ENCODE measurements around the gene CPLANE2. TPM values are rescaled to one million over a fixed set of nuclear protein-coding genes. Genes with fewer than 3 reads are reported as not detected.

The CPLANE2 gene
- total and polyA plus RNA-seq, 7 donors: 2.5 to 7.4 (median 3.7) TPM

- Histone ChIP-seq H3K27me3 (no peaks in the 10 kb centered on the region), H3K9me3 (no peaks in the 10 kb centered on the region), H3K4me3 (no peak overlapping the region), H3K36me3 (no peaks in the 10 kb centered on the region), H3K4me1 (peaks cover 0 to 5% (median 0%) of the 10 kb centered on the region in 4 donors), H3K27ac (no peak overlapping the region)
- intact Hi-C loops (cut with DNase I): no loop called here
- 68 to 88% methylated on average over 6 of the region's 6 CpGs for WGBS, 2 donors
- DNase-seq: no peak
- no peak for TF ChIP-seq CTCF (IDR thresholded peaks at IDR 0.05)
- no peak for TF ChIP-seq POLR2A (IDR thresholded peaks at IDR 0.05)
- no peak for TF ChIP-seq EP300 (IDR thresholded peaks at IDR 0.05)
- no peak for TF ChIP-seq POLR2AphosphoS5 (IDR thresholded peaks at IDR 0.05)
Observed at GRCh38 chr1:16276302-16277030, 39.5 kb upstream of the CPLANE2 start.

GRCh38 chr1:16275591-16275990 lies 38.6 kb upstream of the CPLANE2 start:
- Histone ChIP-seq H3K4me1 (peaks cover 0 to 5% (median 0%) of the 10 kb centered on the region in 4 donors), H3K27ac (no peak overlapping the region), H3K27me3 (no peaks in the 10 kb centered on the region), H3K4me3 (no peak overlapping the region), H3K9me3 (no peaks in the 10 kb centered on the region), H3K36me3 (no peaks in the 10 kb centered on the region)
- DNase-seq: no peak
- WGBS, 2 donors: 90 to 93% methylated on average over 7 of the region's 7 CpGs
- TF ChIP-seq POLR2A (IDR thresholded peaks at IDR 0.05) (no peak), CTCF (IDR thresholded peaks at IDR 0.05) (no peak), POLR2AphosphoS5 (IDR thresholded peaks at IDR 0.05) (no peak), EP300 (IDR thresholded peaks at IDR 0.05) (no peak)
- intact Hi-C loops (cut with DNase I): no loop called here

- intact Hi-C loops (cut with DNase I): no loop called here
- Histone ChIP-seq H3K27ac (no peak overlapping the region), H3K9me3 (no peaks in the 10 kb centered on the region), H3K4me1 (peaks cover 0 to 4% (median 0%) of the 10 kb centered on the region in 4 donors), H3K27me3 (no peaks in the 10 kb centered on the region), H3K36me3 (no peaks in the 10 kb centered on the region), H3K4me3 (no peak overlapping the region)
- TF ChIP-seq POLR2AphosphoS5 (IDR thresholded peaks at IDR 0.05) (no peak), EP300 (IDR thresholded peaks at IDR 0.05) (no peak), CTCF (IDR thresholded peaks at IDR 0.05) (no peak), POLR2A (IDR thresholded peaks at IDR 0.05) (no peak)
- no peak for DNase-seq
Observed at GRCh38 chr1:16267690-16268180, 30.8 kb upstream of the CPLANE2 start.

- H3K36me3 ChIP-seq: no peaks in the 10 kb centered on the region
Observed at GRCh38 chr1:16266411-16267118, 29.6 kb upstream of the CPLANE2 start.

More at GRCh38 chr1:16266411-16267118, 29.6 kb upstream of the CPLANE2 start:
- Histone ChIP-seq H3K27me3 (no peaks in the 10 kb centered on the region), H3K27ac (no peak overlapping the region), H3K4me1 (peaks cover 0 to 4% (median under 1%) of the 10 kb centered on the region in 4 donors), H3K9me3 (no peaks in the 10 kb centered on the region), H3K4me3 (no peak overlapping the region)
- 90 to 92% methylated on average over 4 of the region's 4 CpGs for WGBS, 2 donors
- TF ChIP-seq POLR2AphosphoS5 (IDR thresholded peaks at IDR 0.05): no peak
- no peak for TF ChIP-seq EP300 (IDR thresholded peaks at IDR 0.05)
- no peak for TF ChIP-seq POLR2A (IDR thresholded peaks at IDR 0.05)
- TF ChIP-seq CTCF (IDR thresholded peaks at IDR 0.05): no peak
- intact Hi-C loops (cut with DNase I): no loop called here
- DNase-seq: no peak

All from sigmoid colon (tissue), 7 donors.